Activated CD4-positive, alpha-beta T cell treated with anti-CD3 and anti-CD28 coated beads, Interleukin-10, Interleukin-2, amounts not matched to agents 100 ng/mL and 50 ng/mL, durations not matched to agents 16 hours and 8 hours (primary cell): Measurements from ENCODE around the gene FADS1.

Experiments used
- DNase-seq: peaks from one replicate; pipeline ENCODE4 v3.0.0-alpha.2; 2020

FADS1 gene

DNA sequence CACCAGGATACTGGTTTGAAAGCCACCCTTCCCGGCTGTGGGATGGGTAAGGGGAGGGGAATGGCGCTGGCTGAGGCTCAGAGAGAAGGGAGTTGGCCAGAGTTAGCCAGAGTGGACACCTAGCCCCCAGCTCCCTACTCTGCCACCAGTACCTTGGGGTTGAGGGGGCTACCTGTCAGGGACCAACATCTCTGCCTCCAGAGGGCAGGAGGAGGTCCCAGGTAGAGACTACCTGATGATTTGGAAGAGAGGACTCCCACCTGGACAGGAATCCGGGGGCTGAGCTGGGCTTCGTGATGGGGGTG, 60.7 kb downstream of the FADS1 start:
- DNase-seq, result no peak

GRCh38 chr11:61754534-61755482, 62.0 kb downstream of the FADS1 start:
- no peak for DNase-seq

DNA sequence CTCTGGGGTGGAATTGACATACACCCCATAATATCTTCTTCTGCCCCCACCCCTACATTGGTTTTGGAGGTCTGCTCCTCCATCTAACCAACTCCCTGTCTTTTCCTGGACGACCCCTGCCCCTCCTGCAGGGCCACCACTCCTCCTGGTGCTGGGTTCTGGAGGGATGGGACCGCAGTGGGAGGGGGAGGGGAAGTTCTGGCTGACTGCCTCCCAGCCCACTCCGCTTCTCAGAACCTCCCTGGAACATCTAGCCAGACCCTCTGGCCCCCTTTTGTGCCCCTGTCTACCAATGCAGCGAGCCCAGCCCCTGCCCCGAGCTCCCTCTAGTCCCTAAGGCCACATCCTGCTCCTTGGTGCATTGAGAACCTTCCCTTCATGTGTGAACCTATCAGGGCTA, 63.1 kb downstream of the FADS1 start:
- DNase-seq, result no peak

DNA sequence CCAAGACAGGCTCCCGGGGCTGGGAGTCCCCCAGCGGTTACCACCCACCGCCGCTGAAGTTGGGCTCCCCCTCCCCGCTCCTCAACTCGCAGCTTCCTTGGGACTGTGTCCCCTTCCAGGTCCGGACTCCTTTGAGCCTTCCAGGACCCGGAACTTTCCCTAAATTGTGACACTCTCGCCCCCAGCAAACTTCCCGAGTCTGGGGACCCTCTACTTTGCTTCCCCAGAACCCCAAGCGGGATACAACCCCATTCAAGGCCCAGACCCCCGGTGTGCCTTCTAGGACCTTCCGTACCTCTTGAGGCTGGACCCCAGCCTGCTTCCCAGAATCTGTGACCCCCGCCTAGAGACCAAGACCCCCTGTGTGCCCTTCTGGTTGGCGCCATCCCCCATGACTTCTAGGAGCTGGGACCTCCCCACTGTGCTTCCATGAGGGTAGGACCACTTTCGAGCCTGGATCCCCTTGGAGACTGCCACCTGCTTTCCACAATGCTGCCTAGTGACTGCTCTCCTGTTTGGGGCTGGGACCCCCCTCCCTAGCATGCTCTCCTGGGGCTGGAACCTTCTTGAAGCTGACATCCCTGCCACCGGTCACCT, 63.8 kb downstream of the FADS1 start:
- DNase-seq, result no peak

DNA sequence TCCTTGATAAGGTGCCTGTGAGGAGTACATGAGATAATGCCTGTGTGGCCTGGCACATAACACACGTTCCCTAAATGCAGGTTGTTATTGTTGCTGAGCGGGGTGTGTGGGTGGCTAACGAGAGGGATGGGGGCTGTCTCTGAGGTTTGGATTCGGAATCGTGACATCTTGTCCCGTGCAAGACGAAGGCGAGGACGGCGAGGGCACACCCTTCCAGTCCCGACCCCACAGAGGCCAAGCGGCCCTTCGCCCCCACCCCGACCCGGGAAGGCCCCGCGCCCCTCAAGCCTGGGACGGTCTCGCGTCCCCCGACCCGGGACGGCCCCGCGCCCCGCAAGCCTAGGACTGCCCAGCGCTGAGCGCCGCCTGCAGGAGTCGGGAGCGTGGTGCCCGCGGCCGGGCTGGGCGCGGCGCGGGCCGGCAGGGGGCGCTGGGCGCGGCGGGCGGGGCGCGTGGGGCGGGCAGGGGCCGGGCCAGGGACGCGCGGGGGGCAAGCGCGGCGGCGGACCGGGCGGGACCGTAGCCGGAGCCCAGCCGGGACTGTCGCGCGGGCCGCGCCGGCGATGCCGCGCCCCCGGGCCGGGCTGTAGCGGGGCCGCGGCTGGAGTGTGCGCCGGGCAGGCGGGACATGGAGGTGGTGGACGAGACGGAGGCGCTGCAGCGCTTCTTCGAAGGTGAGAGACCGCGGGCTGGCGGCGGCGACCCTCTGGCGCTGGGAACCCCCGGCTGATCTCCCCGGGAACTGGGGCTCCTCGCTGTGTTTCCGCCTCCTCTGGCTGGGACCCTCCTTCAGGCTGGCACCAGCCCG, 64.5 kb downstream of the FADS1 start, which contains the start of gene MYRF:
Gene MYRF, plus strand, starts transcription at position 520 of the 808 bp plus-strand sequence. Its CDS starts 109 bp downstream, at position 629.
- peak; percentile 64 for DNase-seq

DNA sequence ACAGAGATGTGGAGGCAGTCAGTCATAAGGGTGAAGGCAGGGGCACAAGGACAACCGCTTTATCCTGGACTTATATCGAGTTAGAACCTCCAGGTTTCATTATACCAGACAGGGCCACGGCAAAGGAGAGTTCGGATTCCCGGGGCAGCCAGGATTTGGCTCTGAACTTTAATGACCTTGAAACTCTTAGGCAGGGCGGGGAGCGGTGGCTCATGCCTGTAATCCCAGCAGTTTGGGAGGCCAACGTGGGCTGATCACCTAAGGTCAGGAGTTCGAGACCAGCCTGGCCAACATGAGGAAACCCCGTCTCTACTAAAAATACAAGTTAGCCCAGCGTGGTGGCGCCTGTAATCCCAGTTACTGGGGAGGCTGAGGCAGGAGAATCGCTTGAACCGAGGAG, 65.4 kb downstream of the FADS1 start:
- DNase-seq, result no peak

- no peak for DNase-seq
Measured at GRCh38 chr11:61750631-61751273, 66.1 kb downstream of the FADS1 start.
